ENCODE data around the gene HMCES.

HMCES gene

GRCh38 chr3:129289201-129289921 is 10.7 kb downstream of the HMCES start:
- H3K14ac ChIP-seq (ENCODE audit: low read length), result no peak overlapping the region
- H3K27ac ChIP-seq (replicated peaks; ENCODE audit: low read length), result no peak overlapping the region
- no peak overlapping the region for H2BK5ac ChIP-seq (ENCODE audit: low read length)
- H4K91ac ChIP-seq (ENCODE audit: low read depth, low read length, poor library complexity), result no peak overlapping the region
- no peak overlapping the region for H3K9ac ChIP-seq (ENCODE audit: low read depth, low read length, poor library complexity)
- H4K8ac ChIP-seq (ENCODE audit: low read depth, low read length), result no peak overlapping the region
- H3K4me1 ChIP-seq (ENCODE audit: control insufficient read depth in 2 of 2, insufficient read depth in 1 of 2, low read depth in 1 of 2, low read length in 2 of 2), result no peaks in the 10 kb centered on the region
- H3K36me3 ChIP-seq (replicated peaks in 1 of 2; ENCODE audit: control insufficient read depth in 2 of 2, insufficient read depth in 2 of 2, low read length in 2 of 2), result peaks cover 18 to 82% of the 10 kb centered on the region in 2 donors
- H3K4me3 ChIP-seq (ENCODE audit: low read length in 2 of 2), result no peak overlapping the region
- H3K18ac ChIP-seq (ENCODE audit: low read length), result no peak overlapping the region
- H2AFZ ChIP-seq (ENCODE audit: low read length), result no peak overlapping the region
- no peak overlapping the region for H2BK120ac ChIP-seq (ENCODE audit: low read depth, low read length)
- no peak overlapping the region for H3K4ac ChIP-seq (ENCODE audit: low read length)
- H2BK12ac ChIP-seq (ENCODE audit: low read length), result no peak overlapping the region
- H3K79me1 ChIP-seq (ENCODE audit: low read depth, low read length), result no peaks in the 10 kb centered on the region
- no peak overlapping the region for H2AK5ac ChIP-seq (ENCODE audit: low read depth, low read length)
- no peak overlapping the region for H2BK15ac ChIP-seq (ENCODE audit: low read length)
- no peak for DNase-seq (ENCODE audit: low spot score)
- no peaks in the 10 kb centered on the region for H3K27me3 ChIP-seq (ENCODE audit: control insufficient read depth in 3 of 3, insufficient read depth in 3 of 3, low read depth in 1 of 3, low read length in 3 of 3)
- H3K9me3 ChIP-seq (replicated peaks in 1 of 2; ENCODE audit: control insufficient read depth in 2 of 2, insufficient read depth in 1 of 2, low read depth in 1 of 2, low read length in 2 of 2), result no peaks in the 10 kb centered on the region
- WGBS, 2 donors (ENCODE audit: extremely low coverage in 2 of 2, insufficient read length in 2 of 2, insufficient replicate concordance in 1 of 2), result no CpG with 5 or more reads among the region's 6 CpGs
- no peak overlapping the region for H3K4me2 ChIP-seq (ENCODE audit: insufficient read depth, low read length, poor library complexity, severe bottlenecking)
- no peak overlapping the region for H3K23ac ChIP-seq (ENCODE audit: low read depth, low read length, poor library complexity)

- no peak overlapping the region for H3K14ac ChIP-seq (ENCODE audit: low read length)
- H2AFZ ChIP-seq (ENCODE audit: low read length), result no peak overlapping the region
- no peak overlapping the region for H2BK5ac ChIP-seq (ENCODE audit: low read length)
- H3K4me1 ChIP-seq (ENCODE audit: control insufficient read depth in 2 of 2, insufficient read depth in 1 of 2, low read depth in 1 of 2, low read length in 2 of 2), result no peaks in the 10 kb centered on the region
- no peak overlapping the region for H3K18ac ChIP-seq (ENCODE audit: low read length)
- no peak overlapping the region for H2BK15ac ChIP-seq (ENCODE audit: low read length)
- no peak overlapping the region for H4K91ac ChIP-seq (ENCODE audit: low read depth, low read length, poor library complexity)
- H3K27ac ChIP-seq (replicated peaks; ENCODE audit: low read length), result no peak overlapping the region
- no peak overlapping the region for H3K4me3 ChIP-seq (ENCODE audit: low read length in 2 of 2)
- H3K4ac ChIP-seq (ENCODE audit: low read length), result no peak overlapping the region
- H3K9ac ChIP-seq (ENCODE audit: low read depth, low read length, poor library complexity), result no peak overlapping the region
- H2BK12ac ChIP-seq (ENCODE audit: low read length), result no peak overlapping the region
- H2AK5ac ChIP-seq (ENCODE audit: low read depth, low read length), result no peak overlapping the region
- no CpG with 5 or more reads among the region's 4 CpGs for WGBS, 2 donors (ENCODE audit: extremely low coverage in 2 of 2, insufficient read length in 2 of 2, insufficient replicate concordance in 1 of 2)
- H2BK120ac ChIP-seq (ENCODE audit: low read depth, low read length), result no peak overlapping the region
- no peak overlapping the region for H3K23ac ChIP-seq (ENCODE audit: low read depth, low read length, poor library complexity)
- no peak overlapping the region for H3K4me2 ChIP-seq (ENCODE audit: insufficient read depth, low read length, poor library complexity, severe bottlenecking)
- H3K79me1 ChIP-seq (ENCODE audit: low read depth, low read length), result no peaks in the 10 kb centered on the region
- H3K36me3 ChIP-seq (replicated peaks in 1 of 2; ENCODE audit: control insufficient read depth in 2 of 2, insufficient read depth in 2 of 2, low read length in 2 of 2), result peaks cover 16 to 89% of the 10 kb centered on the region in 2 donors
- H3K27me3 ChIP-seq (ENCODE audit: control insufficient read depth in 3 of 3, insufficient read depth in 3 of 3, low read depth in 1 of 3, low read length in 3 of 3), result no peaks in the 10 kb centered on the region
- H4K8ac ChIP-seq (ENCODE audit: low read depth, low read length), result no peak overlapping the region
- no peaks in the 10 kb centered on the region for H3K9me3 ChIP-seq (replicated peaks in 1 of 2; ENCODE audit: control insufficient read depth in 2 of 2, insufficient read depth in 1 of 2, low read depth in 1 of 2, low read length in 2 of 2)
- DNase-seq (ENCODE audit: low spot score), result no peak
These were observed 12.7 kb downstream of the HMCES start for GRCh38 chr3:129291236-129291886.

- Histone ChIP-seq H4K91ac (ENCODE audit: low read depth, low read length, poor library complexity) (no peak overlapping the region), H3K23ac (ENCODE audit: low read depth, low read length, poor library complexity) (no peak overlapping the region), H3K9me3 (replicated peaks in 1 of 2; ENCODE audit: control insufficient read depth in 2 of 2, insufficient read depth in 1 of 2, low read depth in 1 of 2, low read length in 2 of 2) (no peaks in the 10 kb centered on the region), H2AFZ (ENCODE audit: low read length) (no peak overlapping the region), H3K79me1 (ENCODE audit: low read depth, low read length) (no peaks in the 10 kb centered on the region), H3K4ac (ENCODE audit: low read length) (no peak overlapping the region), H2BK120ac (ENCODE audit: low read depth, low read length) (no peak overlapping the region), H3K4me2 (ENCODE audit: insufficient read depth, low read length, poor library complexity, severe bottlenecking) (no peak overlapping the region), H3K18ac (ENCODE audit: low read length) (no peak overlapping the region), H3K4me1 (ENCODE audit: control insufficient read depth in 2 of 2, insufficient read depth in 1 of 2, low read depth in 1 of 2, low read length in 2 of 2) (no peaks in the 10 kb centered on the region), H2BK15ac (ENCODE audit: low read length) (no peak overlapping the region), H3K9ac (ENCODE audit: low read depth, low read length, poor library complexity) (no peak overlapping the region), H2BK12ac (ENCODE audit: low read length) (no peak overlapping the region), H3K36me3 (replicated peaks in 1 of 2; ENCODE audit: control insufficient read depth in 2 of 2, insufficient read depth in 2 of 2, low read length in 2 of 2) (peaks cover 14 to 91% of the 10 kb centered on the region in 2 donors), H3K27ac (replicated peaks; ENCODE audit: low read length) (no peak overlapping the region), H3K27me3 (ENCODE audit: control insufficient read depth in 3 of 3, insufficient read depth in 3 of 3, low read depth in 1 of 3, low read length in 3 of 3) (no peaks in the 10 kb centered on the region), H3K4me3 (ENCODE audit: low read length in 2 of 2) (no peak overlapping the region), H2AK5ac (ENCODE audit: low read depth, low read length) (no peak overlapping the region), H4K8ac (ENCODE audit: low read depth, low read length) (no peak overlapping the region), H2BK5ac (ENCODE audit: low read length) (no peak overlapping the region), H3K14ac (ENCODE audit: low read length) (no peak overlapping the region)
- WGBS, 2 donors (ENCODE audit: extremely low coverage in 2 of 2, insufficient read length in 2 of 2, insufficient replicate concordance in 1 of 2), result no CpG with 5 or more reads among the region's 5 CpGs
- DNase-seq (ENCODE audit: low spot score), result no peak
These were observed 16.6 kb downstream of the HMCES start for GRCh38 chr3:129295286-129295685.

GRCh38 chr3:129304146-129304961 is 25.7 kb downstream of the HMCES start:
- H2BK15ac ChIP-seq (ENCODE audit: low read length), result peak overlapping the region; percentile 72
- H3K4ac ChIP-seq (ENCODE audit: low read length), result no peak overlapping the region
- no peak overlapping the region for H2AFZ ChIP-seq (ENCODE audit: low read length)
- no peak overlapping the region for H4K8ac ChIP-seq (ENCODE audit: low read depth, low read length)
- peak overlapping the region; percentile 14 for H2BK5ac ChIP-seq (ENCODE audit: low read length)
- no peak overlapping the region for H2BK12ac ChIP-seq (ENCODE audit: low read length)
- H3K9ac ChIP-seq (ENCODE audit: low read depth, low read length, poor library complexity), result no peak overlapping the region
- H3K4me1 ChIP-seq (ENCODE audit: control insufficient read depth in 2 of 2, insufficient read depth in 1 of 2, low read depth in 1 of 2, low read length in 2 of 2), result peaks cover 0 to 8% of the 10 kb centered on the region in 2 donors
- H4K91ac ChIP-seq (ENCODE audit: low read depth, low read length, poor library complexity), result no peak overlapping the region
- no peak for DNase-seq (ENCODE audit: low spot score)
- no peak overlapping the region for H3K14ac ChIP-seq (ENCODE audit: low read length)
- WGBS, 2 donors (ENCODE audit: extremely low coverage in 2 of 2, insufficient read length in 2 of 2, insufficient replicate concordance in 1 of 2), result no CpG with 5 or more reads among the region's 3 CpGs
- H3K23ac ChIP-seq (ENCODE audit: low read depth, low read length, poor library complexity), result no peak overlapping the region
- peak overlapping the region; percentile 50 for H3K18ac ChIP-seq (ENCODE audit: low read length)
- no peak overlapping the region for H3K4me2 ChIP-seq (ENCODE audit: insufficient read depth, low read length, poor library complexity, severe bottlenecking)
- H3K27ac ChIP-seq (replicated peaks; ENCODE audit: low read length), result peak overlapping the region; percentile 69
- no peaks in the 10 kb centered on the region for H3K27me3 ChIP-seq (ENCODE audit: control insufficient read depth in 3 of 3, insufficient read depth in 3 of 3, low read depth in 1 of 3, low read length in 3 of 3)
- no peak overlapping the region for H3K4me3 ChIP-seq (ENCODE audit: low read length in 2 of 2)
- no peak overlapping the region for H2BK120ac ChIP-seq (ENCODE audit: low read depth, low read length)
- peaks cover 3% of the 10 kb centered on the region for H3K79me1 ChIP-seq (ENCODE audit: low read depth, low read length)
- no peaks in the 10 kb centered on the region for H3K9me3 ChIP-seq (replicated peaks in 1 of 2; ENCODE audit: control insufficient read depth in 2 of 2, insufficient read depth in 1 of 2, low read depth in 1 of 2, low read length in 2 of 2)
- peaks cover 15 to 74% of the 10 kb centered on the region in 2 donors for H3K36me3 ChIP-seq (replicated peaks in 1 of 2; ENCODE audit: control insufficient read depth in 2 of 2, insufficient read depth in 2 of 2, low read length in 2 of 2)
- peak overlapping the region; percentile 20 for H2AK5ac ChIP-seq (ENCODE audit: low read depth, low read length)
